Peyer's patch (tissue), 4 donors: ENCODE results near the gene AK9.

Experiments
- POLR2A ChIP-seq, 2 donors: fragments of 450-650 bp; IDR thresholded peaks; one replicate each; pipeline ENCODE4 v1.5.1; 2017; ENCODE audit warnings: antibody characterized with exemption in 2 of 2, mild to moderate bottlenecking in 2 of 2, moderate library complexity in 2 of 2
- TF ChIP-seq, protein P1 (sequence below), 6 experiments: fragments of 450-650 bp in 4 of 6; fragments of 200-600 bp in 2 of 6; sonication (generic) in 1 of 6; IDR thresholded peaks; one replicate each; pipeline ENCODE4 v1.5.1; 2017 to 2019; ENCODE audit warnings: antibody characterized with exemption in 6 of 6, mild to moderate bottlenecking in 3 of 6, moderate library complexity in 1 of 6

DNA sequence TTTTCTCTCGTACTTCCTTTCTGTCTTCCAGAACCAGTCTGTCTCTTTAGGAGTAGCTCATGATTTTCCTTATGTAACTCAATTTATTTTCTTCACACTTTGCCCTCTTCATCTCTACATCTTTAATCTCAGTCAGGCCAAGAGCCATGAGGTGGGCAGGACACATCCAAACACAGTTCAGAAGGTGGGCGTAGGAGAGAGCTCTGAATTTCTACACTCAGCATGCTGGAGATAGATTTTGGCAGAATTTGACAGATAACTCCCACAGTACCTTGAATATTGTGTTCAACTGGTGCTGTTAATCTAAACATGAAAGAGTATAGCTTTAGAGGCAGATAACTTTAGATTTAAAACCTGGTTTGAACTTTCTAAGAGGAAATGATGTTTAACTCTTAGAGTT lies 184.2 kb downstream of the AK9 start:
- TF ChIP-seq, protein P1, sequence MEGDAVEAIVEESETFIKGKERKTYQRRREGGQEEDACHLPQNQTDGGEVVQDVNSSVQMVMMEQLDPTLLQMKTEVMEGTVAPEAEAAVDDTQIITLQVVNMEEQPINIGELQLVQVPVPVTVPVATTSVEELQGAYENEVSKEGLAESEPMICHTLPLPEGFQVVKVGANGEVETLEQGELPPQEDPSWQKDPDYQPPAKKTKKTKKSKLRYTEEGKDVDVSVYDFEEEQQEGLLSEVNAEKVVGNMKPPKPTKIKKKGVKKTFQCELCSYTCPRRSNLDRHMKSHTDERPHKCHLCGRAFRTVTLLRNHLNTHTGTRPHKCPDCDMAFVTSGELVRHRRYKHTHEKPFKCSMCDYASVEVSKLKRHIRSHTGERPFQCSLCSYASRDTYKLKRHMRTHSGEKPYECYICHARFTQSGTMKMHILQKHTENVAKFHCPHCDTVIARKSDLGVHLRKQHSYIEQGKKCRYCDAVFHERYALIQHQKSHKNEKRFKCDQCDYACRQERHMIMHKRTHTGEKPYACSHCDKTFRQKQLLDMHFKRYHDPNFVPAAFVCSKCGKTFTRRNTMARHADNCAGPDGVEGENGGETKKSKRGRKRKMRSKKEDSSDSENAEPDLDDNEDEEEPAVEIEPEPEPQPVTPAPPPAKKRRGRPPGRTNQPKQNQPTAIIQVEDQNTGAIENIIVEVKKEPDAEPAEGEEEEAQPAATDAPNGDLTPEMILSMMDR (IDR thresholded peaks at IDR 0.05) = no peak
- no peak for TF ChIP-seq POLR2A (IDR thresholded peaks at IDR 0.05)
